ENCODE data around the gene MFN2.
A peak's percentile ranks its signal among the peaks of the same experiment; 100 is the strongest.
"Not testable (repeated sequence)": the region's sequence is repeated elsewhere in the genome, so short reads cannot be mapped to it uniquely, and the experiment has no call there.

The MFN2 gene

GRCh38 chr1:11999236-11999635 is 19.0 kb downstream of the MFN2 start:
- DNase-seq (ENCODE audit: low read depth), result no peak

GRCh38 chr1:12001249-12001917 is 21.1 kb downstream of the MFN2 start:
- DNase-seq (ENCODE audit: low read depth), result peak; percentile 16

- DNase-seq (ENCODE audit: low read depth), result no peak
Measured at GRCh38 chr1:12001996-12002493, 21.8 kb downstream of the MFN2 start.

- DNase-seq (ENCODE audit: low read depth), result no peak
Measured at GRCh38 chr1:12003762-12004161, 23.5 kb downstream of the MFN2 start.

GRCh38 chr1:12005488-12006166 is 25.4 kb downstream of the MFN2 start:
- no peak for DNase-seq (ENCODE audit: low read depth)

GRCh38 chr1:12006167-12006921 is 26.1 kb downstream of the MFN2 start:
- no peak for DNase-seq (ENCODE audit: low read depth)

DNA sequence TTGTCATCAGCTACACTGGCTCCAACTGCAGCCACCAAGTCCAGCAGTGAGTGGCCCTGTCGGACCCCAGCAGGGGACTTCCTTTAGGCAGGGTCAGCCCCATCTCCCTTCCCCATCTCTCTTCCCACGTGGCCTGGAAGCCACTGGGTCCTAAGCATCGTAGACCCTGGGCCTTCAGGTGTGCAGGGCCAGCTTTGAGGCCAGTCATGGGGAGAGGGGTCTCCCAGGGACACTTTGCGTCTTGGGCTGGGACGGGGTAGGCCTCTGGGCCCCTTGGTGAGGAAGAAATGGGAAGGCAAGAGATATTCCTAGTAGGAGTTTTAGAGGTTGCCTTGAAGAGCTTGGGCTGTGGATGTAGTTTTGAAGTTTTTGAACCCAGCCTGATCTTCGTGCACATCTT is 27.0 kb downstream of the MFN2 start:
- no peak for DNase-seq (ENCODE audit: low read depth)

DNA sequence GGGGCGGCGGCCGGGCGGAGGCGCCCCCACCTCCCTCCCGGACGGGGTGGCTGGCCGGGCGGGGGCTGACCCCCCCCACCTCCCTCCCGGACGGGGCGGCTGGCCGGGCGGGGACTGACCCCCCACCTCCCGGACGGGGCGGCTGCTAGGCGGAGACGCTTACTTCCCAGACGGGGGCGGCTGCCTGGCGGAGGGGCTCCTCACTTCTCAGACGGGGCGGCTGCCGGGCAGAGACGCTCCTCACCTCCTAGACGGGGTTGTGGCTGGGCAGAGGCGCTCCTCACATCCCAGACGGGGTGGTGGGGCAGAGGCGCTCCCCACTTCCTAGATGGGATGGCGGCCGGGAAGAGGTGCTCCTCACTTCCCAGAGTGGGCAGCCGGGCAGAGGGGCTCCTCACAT is 28.1 kb downstream of the MFN2 start:
- DNase-seq (ENCODE audit: low read depth), result not testable (repeated sequence)

- DNase-seq (ENCODE audit: low read depth), result no peak
Measured at GRCh38 chr1:12009318-12009947, 29.2 kb downstream of the MFN2 start.

DNA sequence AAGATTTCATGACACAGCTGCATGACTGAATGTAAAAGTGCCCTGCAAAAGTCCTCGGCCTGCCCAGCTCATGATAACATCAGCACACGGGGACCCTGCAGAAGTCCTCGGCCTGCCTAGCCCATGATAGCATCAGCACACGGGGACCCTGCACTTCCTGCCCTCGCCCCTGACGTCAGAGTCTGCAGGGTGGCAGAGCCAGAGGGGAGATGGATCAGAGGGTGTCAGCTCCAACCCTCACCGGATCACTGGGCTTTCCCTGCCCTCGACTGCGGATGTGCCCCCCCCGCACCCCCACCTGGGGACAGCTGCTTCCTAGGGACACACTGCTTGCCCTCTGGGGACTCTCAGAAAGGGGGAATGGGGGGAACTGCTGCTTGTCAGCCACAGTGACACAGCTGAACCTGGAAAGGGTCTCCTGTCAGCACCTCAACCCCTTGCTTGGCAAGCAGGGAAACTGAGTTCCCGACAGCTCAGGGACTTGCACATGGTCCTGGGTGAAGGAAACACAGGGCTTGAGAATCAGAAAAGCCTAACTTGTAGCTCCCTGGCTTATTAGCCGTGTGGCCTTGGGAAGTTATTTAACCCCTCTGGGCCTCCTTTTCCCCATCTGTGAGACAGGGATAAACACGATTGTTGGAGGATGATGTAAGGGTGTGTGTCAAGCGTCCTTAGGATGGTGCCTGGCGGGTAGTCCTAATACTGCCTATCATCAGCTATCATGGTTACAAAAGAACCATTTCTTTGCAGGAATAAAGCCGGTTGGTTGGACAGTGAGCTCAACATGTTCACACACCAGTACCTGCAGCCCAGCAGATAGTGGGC is 30.7 kb downstream of the MFN2 start:
- DNase-seq (ENCODE audit: low read depth), result no peak

- no peak for DNase-seq (ENCODE audit: low read depth)
Measured at GRCh38 chr1:12011998-12012397, 31.8 kb downstream of the MFN2 start.

DNA sequence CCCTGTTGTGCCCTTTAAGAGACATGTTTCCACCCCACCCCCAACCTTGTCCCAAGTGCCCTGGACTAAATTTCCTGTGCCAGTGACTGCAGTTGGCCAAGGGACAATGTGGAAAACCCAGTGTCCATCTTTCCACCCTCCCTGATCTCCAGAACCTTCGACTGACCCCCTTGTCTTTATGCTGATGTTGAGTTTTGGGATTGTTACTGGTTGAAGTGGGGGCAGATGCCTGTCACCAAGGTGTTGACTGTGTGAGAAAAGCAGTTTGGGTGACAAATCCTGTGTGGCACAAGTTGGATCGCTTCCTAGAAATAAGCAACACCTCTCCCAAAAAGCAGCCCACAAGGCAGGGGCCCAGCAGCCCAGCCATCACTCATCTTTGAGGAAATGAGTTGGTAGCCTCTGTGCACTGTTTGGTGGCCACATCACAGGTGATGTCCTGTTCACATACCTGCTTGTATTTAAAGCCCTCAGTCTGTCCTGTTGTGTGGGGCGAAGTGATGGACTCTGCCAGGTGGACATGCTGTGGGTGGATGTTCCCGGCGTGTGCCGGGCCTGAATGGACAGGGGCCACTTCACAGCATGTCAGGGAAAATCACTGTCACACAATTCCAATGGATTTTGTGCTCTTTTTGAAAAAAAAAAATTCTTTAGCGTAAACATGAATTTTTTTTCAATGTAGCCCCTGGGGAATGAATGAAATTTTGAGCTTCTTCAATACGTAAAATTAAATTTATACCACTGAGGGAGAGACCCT is 32.5 kb downstream of the MFN2 start:
- DNase-seq (ENCODE audit: low read depth), result no peak

GRCh38 chr1:12014141-12014991 is 34.1 kb downstream of the MFN2 start:
- no peak for DNase-seq (ENCODE audit: low read depth)

- DNase-seq (ENCODE audit: low read depth), result no peak
Measured at GRCh38 chr1:12015001-12015491, 34.8 kb downstream of the MFN2 start.

DNA sequence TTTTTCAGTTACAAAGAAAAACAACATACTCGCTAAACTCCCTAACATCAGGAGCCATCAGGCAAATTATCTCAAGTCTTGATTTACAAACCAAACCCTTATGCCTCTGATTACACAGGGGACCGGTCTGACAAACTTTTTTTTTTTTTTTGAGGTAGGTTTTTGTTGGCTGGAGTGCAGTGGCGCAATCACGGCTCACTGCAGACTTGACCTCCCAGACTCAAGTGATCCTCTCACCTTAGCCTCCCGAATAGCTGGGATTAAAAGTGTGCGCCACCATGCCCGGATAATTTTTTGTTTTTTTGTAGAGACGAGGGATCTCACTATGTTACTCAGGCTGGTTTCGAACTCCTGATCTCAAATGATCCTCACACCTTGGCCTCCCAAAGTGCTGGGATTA is 35.3 kb downstream of the MFN2 start:
- DNase-seq (ENCODE audit: low read depth), result no peak

- no peak for DNase-seq (ENCODE audit: low read depth)
Measured at GRCh38 chr1:12016182-12016581, 35.9 kb downstream of the MFN2 start.

DNA sequence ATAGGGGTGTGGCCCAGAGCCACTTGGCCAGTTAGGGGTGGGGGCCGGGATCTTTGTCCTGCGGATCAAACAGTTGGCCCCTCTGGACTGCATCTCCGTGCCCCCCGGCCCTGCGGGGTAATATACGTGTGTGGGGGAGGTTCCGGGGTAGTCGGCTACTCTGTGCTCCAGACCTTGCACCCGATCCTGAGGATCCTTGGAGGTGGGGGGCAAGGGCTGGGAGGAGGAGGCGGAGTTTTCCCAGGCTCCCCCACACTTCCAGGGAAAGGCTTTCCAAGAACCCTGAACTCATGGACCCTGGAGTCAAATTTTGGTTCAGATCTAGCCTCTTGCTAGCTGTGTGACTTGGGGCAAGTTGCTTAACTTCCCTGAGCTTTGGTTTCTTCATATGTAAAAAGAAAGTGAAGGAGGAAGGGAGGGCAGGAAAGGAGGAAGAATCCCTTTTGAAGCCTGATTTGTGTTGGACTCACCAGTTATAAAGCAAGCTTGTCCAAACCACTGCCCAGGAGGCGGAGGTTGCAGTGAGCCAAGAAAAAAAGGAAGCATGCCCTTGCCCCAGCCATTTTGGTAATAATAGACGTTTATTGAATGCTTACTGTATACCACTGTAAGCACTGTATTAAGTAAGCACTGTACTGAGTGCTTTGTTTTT is 39.7 kb downstream of the MFN2 start:
- no peak for DNase-seq (ENCODE audit: low read depth)

- no peak for DNase-seq (ENCODE audit: low read depth)
Measured at GRCh38 chr1:12021616-12022015, 41.4 kb downstream of the MFN2 start.

DNA sequence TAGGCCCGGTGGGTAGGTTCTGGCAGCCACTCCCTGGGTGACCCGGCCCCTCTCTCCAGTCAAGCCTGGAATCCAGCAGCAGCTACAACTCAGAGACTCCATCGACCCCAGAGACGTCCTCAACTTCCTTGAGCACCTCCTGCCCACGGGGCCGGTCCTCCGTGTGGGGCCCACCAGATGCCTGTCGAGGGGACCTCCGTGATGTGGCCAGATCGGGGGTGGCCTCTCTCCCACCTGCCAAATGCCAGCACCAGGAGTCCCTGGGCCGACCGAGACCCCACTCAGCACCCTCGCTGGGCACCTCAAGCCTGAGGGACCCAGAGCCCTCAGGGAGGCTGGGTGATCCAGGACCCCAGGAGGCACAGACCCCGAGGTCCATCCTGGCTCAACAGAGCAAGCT is 41.8 kb downstream of the MFN2 start:
- no peak for DNase-seq (ENCODE audit: low read depth)
